Measurements from ENCODE around the gene NADSYN1.

NADSYN1 gene

DNA sequence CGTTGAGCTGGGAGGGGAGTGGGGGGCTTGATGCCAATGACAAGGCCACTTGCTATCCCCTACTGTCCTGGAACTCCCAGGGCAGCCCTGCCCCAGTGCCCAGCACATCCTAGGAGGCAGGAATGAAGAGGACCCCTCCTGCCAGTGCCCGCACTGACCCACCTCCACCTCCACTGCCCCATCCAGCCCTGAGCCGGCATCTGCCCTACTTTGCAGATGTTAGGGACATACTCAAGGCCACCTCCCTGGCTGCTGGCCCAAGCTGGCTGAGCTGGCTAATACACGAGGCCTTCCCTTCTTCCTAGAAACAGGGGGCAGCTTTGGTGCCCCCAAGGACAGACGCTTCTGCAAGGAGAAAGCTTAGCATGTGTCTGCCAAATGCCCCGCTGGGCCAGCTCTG, 15.6 kb upstream of the NADSYN1 start:
- DNase-seq (ENCODE audit: low spot score in 2 of 2) (no peak), ATAC-seq (replicated peaks; ENCODE audit: extremely low read depth, poor library complexity, severe bottlenecking) (no peak)
- Mint-ChIP-seq H3K9me3 (no peaks in the 10 kb centered on the region), H3K36me3 (ENCODE audit: insufficient read depth) (peaks cover 8% of the 10 kb centered on the region), H3K27me3 (no peaks in the 10 kb centered on the region), H3K27ac (ENCODE audit: low read depth) (no peak overlapping the region), H3K4me1 (peaks cover 4% of the 10 kb centered on the region), H3K4me3 (no peak overlapping the region)

DNA sequence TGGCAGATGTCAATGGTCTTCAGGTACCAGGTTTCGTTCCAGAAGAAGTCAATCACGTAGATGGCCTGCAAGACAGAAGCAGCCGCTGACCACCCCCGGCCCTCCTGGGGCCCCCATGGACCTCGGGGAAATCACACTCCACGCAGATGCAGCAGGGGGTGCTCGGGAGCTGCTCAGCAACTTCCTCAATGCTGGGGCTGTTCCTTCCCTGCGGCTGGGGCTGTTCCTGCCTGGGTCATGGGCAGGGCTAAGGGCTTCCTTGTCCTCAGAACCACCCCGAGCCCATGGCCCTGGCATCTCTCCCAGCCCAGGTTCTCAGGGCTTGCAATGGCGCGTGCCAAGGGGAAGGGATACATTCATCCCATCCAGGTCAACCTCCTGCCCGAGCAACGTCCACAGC, 15.1 kb upstream of the NADSYN1 start:
- Mint-ChIP-seq H3K27me3 (no peaks in the 10 kb centered on the region), H3K4me3 (no peak overlapping the region), H3K36me3 (ENCODE audit: insufficient read depth) (peaks cover 8% of the 10 kb centered on the region), H3K9me3 (no peaks in the 10 kb centered on the region), H3K27ac (ENCODE audit: low read depth) (no peak overlapping the region), H3K4me1 (peaks cover 4% of the 10 kb centered on the region)
- ATAC-seq (replicated peaks; ENCODE audit: extremely low read depth, poor library complexity, severe bottlenecking) = no peak
- no peak for DNase-seq (ENCODE audit: low spot score in 2 of 2)

DNA sequence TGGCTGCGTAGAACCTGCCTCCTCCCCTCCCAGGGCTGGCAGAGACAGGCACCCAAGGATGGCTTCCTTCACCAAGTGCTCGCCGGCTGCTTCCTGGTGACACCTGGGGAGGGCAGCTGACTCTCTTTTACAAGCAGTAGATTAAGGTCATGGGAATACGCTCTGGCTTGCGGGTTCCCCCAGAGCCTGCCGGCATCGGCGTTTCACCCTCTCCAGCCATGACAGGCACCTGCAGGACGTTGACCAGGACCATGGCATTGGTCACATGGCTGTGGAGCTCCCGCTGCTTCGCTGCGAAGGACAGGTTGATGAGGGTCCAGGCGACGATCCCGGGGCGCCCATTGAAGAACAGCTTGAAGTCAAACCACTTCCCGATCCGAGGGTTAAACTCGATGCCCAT, 14.4 kb upstream of the NADSYN1 start:
- no peak overlapping the region for H3K4me3 Mint-ChIP-seq
- H3K27me3 Mint-ChIP-seq = no peaks in the 10 kb centered on the region
- ATAC-seq (replicated peaks; ENCODE audit: extremely low read depth, poor library complexity, severe bottlenecking) (no peak), DNase-seq (ENCODE audit: low spot score in 2 of 2) (no peak)
- no peak overlapping the region for H3K27ac Mint-ChIP-seq (ENCODE audit: low read depth)
- peaks cover 4% of the 10 kb centered on the region for H3K4me1 Mint-ChIP-seq
- H3K9me3 Mint-ChIP-seq = no peaks in the 10 kb centered on the region
- peaks cover 8% of the 10 kb centered on the region for H3K36me3 Mint-ChIP-seq (ENCODE audit: insufficient read depth)

DNA sequence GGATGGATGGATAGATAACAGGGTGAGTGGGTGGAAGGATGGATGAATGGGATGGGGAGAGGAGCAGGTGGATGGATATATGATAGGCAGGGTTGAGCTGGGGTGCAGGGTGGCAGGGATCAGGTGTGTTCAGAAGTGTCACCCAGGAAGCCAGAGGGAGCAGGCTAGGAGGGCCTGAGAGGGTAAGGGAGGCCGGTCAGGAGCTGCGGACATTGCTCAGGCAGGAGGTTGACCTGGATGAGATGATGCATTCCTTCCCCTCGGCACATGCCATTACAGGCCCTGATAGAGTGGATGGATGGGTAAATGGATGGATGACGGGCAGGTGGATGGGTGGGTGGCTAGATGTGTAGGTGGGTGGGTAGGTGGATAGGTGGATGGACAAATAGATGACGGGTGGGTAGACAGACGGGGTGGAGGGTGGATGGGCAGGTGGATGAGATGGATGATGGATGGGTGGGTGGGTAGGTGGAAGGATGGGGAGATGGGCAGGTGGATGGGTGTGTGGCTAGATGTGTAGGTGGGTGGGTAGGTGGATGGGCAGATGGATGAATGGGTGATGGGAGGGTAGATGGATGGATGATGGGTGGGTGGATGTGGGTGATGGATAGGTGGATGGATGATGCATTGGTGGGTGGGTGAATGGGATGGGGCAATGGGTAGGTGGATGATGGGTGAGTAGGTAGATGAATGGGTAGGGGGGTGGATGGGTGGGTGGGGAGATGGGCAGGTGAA, 12.8 kb upstream of the NADSYN1 start:
- Mint-ChIP-seq H3K4me3 (no peak overlapping the region), H3K9me3 (no peaks in the 10 kb centered on the region), H3K4me1 (no peaks in the 10 kb centered on the region), H3K27ac (ENCODE audit: low read depth) (no peak overlapping the region), H3K36me3 (ENCODE audit: insufficient read depth) (peaks cover 15% of the 10 kb centered on the region), H3K27me3 (no peaks in the 10 kb centered on the region)
- ATAC-seq (replicated peaks; ENCODE audit: extremely low read depth, poor library complexity, severe bottlenecking) (no peak), DNase-seq (ENCODE audit: low spot score in 2 of 2) (no peak)

DNA sequence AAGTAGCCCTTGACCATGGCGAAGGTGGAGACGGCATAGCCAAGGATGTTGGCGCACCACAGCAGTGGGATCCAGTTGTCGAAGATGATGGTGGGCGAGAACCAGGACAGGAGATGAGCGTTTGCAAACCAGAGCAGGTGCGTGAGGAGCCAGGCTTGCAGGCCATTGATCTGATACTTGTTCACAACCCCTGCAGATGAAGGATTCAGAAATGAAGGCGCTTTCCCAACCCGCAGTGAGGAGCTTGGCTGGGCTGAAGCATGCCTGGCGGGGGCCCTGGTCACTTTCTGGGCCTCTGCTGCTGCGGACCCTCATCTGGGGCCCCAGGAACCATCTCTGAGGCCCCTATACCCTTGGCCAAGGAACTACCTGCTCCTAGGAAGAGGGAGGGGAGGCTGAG, 11.8 kb upstream of the NADSYN1 start:
- Mint-ChIP-seq H3K9me3 (no peaks in the 10 kb centered on the region), H3K27ac (ENCODE audit: low read depth) (no peak overlapping the region), H3K27me3 (no peaks in the 10 kb centered on the region), H3K36me3 (ENCODE audit: insufficient read depth) (peaks cover 14% of the 10 kb centered on the region), H3K4me1 (no peaks in the 10 kb centered on the region), H3K4me3 (no peak overlapping the region)
- no peak for ATAC-seq (replicated peaks; ENCODE audit: extremely low read depth, poor library complexity, severe bottlenecking)
- DNase-seq (ENCODE audit: low spot score in 2 of 2) = no peak

DNA sequence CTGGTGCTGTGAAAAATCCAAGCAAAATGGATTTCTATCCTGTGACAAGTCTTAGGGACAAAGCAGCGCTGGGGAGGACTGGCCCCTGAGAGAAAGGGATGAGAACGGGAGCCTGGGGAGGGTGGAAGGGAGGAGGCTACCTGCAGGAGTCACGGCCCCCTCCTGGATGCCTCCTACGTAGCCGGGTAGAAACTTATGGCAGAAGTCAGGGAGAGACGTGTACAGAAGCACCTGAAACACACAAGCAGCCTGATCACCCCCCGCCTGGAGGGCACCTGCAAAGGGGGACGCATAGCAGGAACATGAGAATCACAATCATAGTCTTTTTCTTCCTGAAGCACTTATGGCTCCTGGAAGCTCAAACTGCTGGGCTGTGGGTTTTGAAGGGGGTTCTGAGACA, 10.9 kb upstream of the NADSYN1 start:
- Mint-ChIP-seq H3K4me1 (no peaks in the 10 kb centered on the region), H3K27me3 (no peaks in the 10 kb centered on the region), H3K9me3 (no peaks in the 10 kb centered on the region), H3K27ac (ENCODE audit: low read depth) (no peak overlapping the region), H3K4me3 (no peak overlapping the region), H3K36me3 (ENCODE audit: insufficient read depth) (peaks cover 14% of the 10 kb centered on the region)
- DNase-seq (ENCODE audit: low spot score in 2 of 2) (no peak), ATAC-seq (replicated peaks; ENCODE audit: extremely low read depth, poor library complexity, severe bottlenecking) (no peak)

DNA sequence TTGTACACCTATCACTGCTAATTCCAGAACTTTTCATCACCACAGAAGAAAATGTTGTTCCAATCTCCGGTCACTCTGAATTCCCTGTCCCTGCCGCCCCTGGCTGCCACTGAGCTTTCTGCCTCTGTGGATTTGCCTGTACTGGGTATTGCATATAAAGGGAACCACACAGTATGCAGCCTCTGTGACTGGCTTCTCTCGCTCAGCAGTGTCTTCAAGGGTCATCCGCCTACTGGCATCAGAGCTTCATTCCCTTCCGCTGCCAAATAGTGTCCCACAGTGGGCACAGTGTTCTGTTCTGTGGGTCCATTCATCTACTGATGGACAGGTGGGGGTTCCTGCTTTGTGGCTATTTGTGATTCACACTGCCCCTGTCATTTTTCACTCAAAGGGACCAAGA, 10.1 kb upstream of the NADSYN1 start:
- Mint-ChIP-seq H3K4me1 (peaks cover 5% of the 10 kb centered on the region), H3K27ac (ENCODE audit: low read depth) (no peak overlapping the region), H3K9me3 (no peaks in the 10 kb centered on the region), H3K27me3 (no peaks in the 10 kb centered on the region), H3K4me3 (no peak overlapping the region), H3K36me3 (ENCODE audit: insufficient read depth) (peaks cover 14% of the 10 kb centered on the region)
- DNase-seq (ENCODE audit: low spot score in 2 of 2) = no peak
- no peak for ATAC-seq (replicated peaks; ENCODE audit: extremely low read depth, poor library complexity, severe bottlenecking)

DNA sequence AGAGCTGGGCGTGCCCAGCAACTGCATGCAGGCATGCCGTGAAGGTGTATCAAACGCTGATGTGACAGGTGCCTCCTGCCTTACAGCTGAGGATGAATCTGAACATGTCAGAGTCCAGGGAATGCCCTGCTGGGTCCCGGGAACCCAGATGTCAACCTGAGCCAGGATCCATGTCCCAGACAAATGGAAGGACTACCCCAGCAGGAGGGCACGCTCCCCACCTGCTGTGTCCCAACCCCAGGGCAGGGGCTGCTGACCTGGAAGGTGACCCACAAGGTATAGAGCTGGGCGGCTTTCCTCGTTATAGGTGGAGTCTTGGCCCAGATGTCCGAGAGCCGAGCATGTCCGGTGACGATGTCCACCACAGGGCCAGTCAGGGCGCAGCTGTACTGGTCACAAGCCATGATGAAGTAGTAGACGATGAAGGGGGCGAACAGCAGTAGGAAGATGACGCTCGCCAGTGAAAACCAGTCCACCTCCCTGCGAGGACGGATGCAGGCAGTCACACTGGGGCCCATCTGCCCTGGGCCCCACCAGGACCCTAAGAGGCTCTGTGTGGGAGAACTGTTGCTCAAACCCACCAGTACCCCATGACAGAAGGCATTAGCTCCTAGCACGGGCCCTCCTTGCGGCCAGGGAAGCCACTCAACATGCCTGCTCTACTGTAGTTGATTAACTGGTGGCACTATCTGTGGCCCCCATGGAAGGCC, 9.1 kb upstream of the NADSYN1 start:
- H3K27me3 Mint-ChIP-seq = no peaks in the 10 kb centered on the region
- peaks cover 18% of the 10 kb centered on the region for H3K36me3 Mint-ChIP-seq (ENCODE audit: insufficient read depth)
- ATAC-seq (replicated peaks; ENCODE audit: extremely low read depth, poor library complexity, severe bottlenecking) (no peak), DNase-seq (ENCODE audit: low spot score in 2 of 2) (no peak)
- no peaks in the 10 kb centered on the region for H3K9me3 Mint-ChIP-seq
- H3K27ac Mint-ChIP-seq (ENCODE audit: low read depth) = no peak overlapping the region
- H3K4me1 Mint-ChIP-seq = peaks cover 5% of the 10 kb centered on the region
- no peak overlapping the region for H3K4me3 Mint-ChIP-seq

DNA sequence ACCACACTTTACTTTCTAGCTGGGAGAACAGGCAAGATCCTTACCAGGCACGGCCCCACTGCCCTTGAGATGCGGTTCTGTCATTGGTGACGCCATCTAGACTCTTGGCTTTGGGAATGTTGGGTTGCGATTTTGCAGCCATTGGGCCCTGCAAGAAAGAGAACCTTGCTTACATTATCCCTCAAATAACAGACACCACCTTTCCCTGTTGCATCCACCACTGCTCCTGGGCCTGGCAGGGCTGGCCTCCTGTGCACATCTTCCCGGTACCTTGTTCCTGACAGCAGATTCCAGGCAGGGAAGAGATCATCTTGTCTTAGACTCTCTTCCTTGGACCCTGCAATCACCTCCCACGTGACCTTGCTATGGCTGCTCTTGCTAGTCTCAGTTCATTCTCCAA, 8.2 kb upstream of the NADSYN1 start:
- H3K27ac Mint-ChIP-seq (ENCODE audit: low read depth) = no peak overlapping the region
- H3K36me3 Mint-ChIP-seq (ENCODE audit: insufficient read depth) = peaks cover 18% of the 10 kb centered on the region
- ATAC-seq (replicated peaks; ENCODE audit: extremely low read depth, poor library complexity, severe bottlenecking) = no peak
- DNase-seq (ENCODE audit: low spot score in 2 of 2) = no peak
- peaks cover 14% of the 10 kb centered on the region for H3K4me1 Mint-ChIP-seq
- H3K9me3 Mint-ChIP-seq = no peaks in the 10 kb centered on the region
- no peak overlapping the region for H3K4me3 Mint-ChIP-seq
- H3K27me3 Mint-ChIP-seq = no peaks in the 10 kb centered on the region

DNA sequence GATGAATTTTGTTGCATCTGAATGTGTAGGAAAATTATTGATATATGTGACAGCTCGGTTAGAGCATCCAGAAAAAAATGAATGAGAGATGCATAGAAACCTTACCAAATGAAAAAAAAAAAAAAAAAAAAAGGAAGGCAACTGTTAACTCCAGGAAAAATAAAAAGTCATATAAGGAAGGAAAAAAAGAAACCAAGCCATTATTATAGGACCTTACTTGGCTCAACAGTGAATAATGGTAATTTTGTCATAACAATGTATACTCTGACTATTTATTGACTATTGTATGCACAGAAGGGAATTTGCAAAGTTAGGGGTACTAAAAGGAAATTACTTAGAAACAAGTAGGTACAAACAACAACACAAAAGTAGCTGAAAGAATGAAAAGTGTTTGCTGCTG, 6.9 kb upstream of the NADSYN1 start:
- ATAC-seq (replicated peaks; ENCODE audit: extremely low read depth, poor library complexity, severe bottlenecking) = no peak
- Mint-ChIP-seq H3K36me3 (ENCODE audit: insufficient read depth) (peaks cover 14% of the 10 kb centered on the region), H3K27me3 (no peaks in the 10 kb centered on the region), H3K4me3 (no peak overlapping the region), H3K27ac (ENCODE audit: low read depth) (no peak overlapping the region), H3K9me3 (no peaks in the 10 kb centered on the region), H3K4me1 (peaks cover 23% of the 10 kb centered on the region)
- DNase-seq (ENCODE audit: low spot score in 2 of 2) = no peak

DNA sequence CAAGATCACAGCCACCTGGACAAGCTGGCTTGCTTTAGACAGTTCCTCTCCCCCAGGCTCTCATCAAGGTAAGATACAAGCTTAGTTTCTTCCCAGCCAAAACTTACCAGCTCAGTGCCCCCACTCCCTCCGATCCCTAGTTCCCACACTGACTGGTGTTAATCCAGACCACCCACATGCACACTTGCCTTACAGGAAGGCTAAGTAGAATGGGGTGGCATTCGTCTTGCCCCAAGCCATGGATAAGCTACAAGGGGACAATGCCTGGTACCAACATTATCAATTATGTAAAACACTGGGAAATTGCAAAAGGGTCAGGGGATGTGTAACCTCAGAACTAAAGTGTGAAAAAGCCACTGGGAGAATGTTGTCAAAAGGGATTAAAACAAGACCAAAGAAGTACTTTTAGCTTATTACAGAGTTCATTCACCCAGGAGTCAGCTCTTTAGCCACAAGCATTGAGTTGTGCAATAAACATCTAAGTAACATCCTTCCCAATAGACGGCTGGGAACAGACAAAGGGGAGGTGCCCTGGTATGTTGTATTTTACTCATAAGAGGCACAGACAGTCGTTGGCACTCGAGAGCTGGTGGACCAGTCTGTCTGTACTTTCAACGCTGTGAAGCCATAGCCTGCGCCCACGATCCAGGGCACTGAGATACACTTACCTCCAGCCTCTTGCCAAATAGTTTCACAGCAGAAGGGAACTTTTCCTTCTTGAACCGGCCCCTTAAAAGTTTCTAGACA, 5.9 kb upstream of the NADSYN1 start:
- H3K27ac Mint-ChIP-seq (ENCODE audit: low read depth) = peak overlapping the region; percentile 92
- H3K9me3 Mint-ChIP-seq = no peaks in the 10 kb centered on the region
- H3K4me1 Mint-ChIP-seq = peaks cover 33% of the 10 kb centered on the region

DNA sequence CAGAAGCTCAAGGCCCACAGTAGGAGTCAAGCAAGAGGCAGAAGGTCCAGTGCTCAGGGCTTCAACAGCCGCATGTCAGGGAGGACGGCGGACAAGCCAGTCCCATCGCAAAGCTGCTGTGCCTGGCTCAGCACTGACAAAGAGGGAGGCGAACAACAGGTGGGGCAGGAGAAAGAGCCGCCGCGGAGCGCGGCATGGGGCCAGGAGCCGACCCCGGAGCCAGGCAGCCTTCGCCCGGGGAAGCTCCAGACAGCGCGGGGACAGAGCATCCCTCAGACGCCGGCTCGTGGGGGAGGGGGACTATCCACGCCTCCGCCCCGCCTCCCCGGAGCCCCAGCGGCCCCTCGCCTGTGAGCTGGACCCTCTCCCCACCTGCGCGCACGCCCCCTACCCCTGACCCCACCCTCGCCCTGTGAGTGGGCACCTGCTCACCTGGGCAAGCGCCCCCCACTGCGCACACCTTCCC, 5.2 kb upstream of the NADSYN1 start:
- peaks cover 19% of the 10 kb centered on the region for H3K36me3 Mint-ChIP-seq (ENCODE audit: insufficient read depth)
- no peaks in the 10 kb centered on the region for H3K9me3 Mint-ChIP-seq
- peak; percentile 35 for ATAC-seq (replicated peaks; ENCODE audit: extremely low read depth, poor library complexity, severe bottlenecking)
- H3K27ac Mint-ChIP-seq (ENCODE audit: low read depth) = peak overlapping the region; percentile 92
- H3K27me3 Mint-ChIP-seq = no peaks in the 10 kb centered on the region
- H3K4me3 Mint-ChIP-seq = peak overlapping the region; percentile 86
- peaks cover 38% of the 10 kb centered on the region for H3K4me1 Mint-ChIP-seq
- DNase-seq (ENCODE audit: low spot score in 2 of 2) = peak in 1 of 2 donors; percentile 20

More for the DNA sequence above, 5.9 kb upstream of the NADSYN1 start:
- H3K4me3 Mint-ChIP-seq = peak overlapping the region; percentile 86
- ATAC-seq (replicated peaks; ENCODE audit: extremely low read depth, poor library complexity, severe bottlenecking) = no peak
- DNase-seq (ENCODE audit: low spot score in 2 of 2) = no peak
- H3K36me3 Mint-ChIP-seq (ENCODE audit: insufficient read depth) = peaks cover 14% of the 10 kb centered on the region
- H3K27me3 Mint-ChIP-seq = no peaks in the 10 kb centered on the region
